Nephron progenitor cell (in vitro differentiated cells): Measurements from ENCODE around the gene GLIPR2.

Source experiments
- DNase-seq: peaks from one replicate; pipeline ENCODE4 v3.0.0; 2021
- H3K27ac Mint-ChIP-seq: 2 replicates; pipeline ENCODE4 v1.8.0; 2021; ENCODE audit warnings: mild to moderate bottlenecking, moderate library complexity, mixed read lengths
- H3K27me3 Mint-ChIP-seq: 2 replicates; pipeline ENCODE4 v1.8.0; 2021; ENCODE audit warnings: mild to moderate bottlenecking, low read depth, mixed read lengths; ENCODE audit not compliant: poor library complexity
- H3K36me3 Mint-ChIP-seq: 2 replicates; pipeline ENCODE4 v1.8.0; 2021; ENCODE audit warnings: low read depth, mixed read lengths
- H3K4me1 Mint-ChIP-seq: 2 replicates; pipeline ENCODE4 v1.8.0; 2021; ENCODE audit warnings: mixed read lengths
- H3K4me3 Mint-ChIP-seq: 2 replicates; pipeline ENCODE4 v1.8.0; 2021; ENCODE audit warnings: mild to moderate bottlenecking, moderate library complexity, mixed read lengths
- H3K9me3 Mint-ChIP-seq: 2 replicates; pipeline ENCODE4 v1.8.0; 2021; ENCODE audit warnings: mild to moderate bottlenecking, moderate library complexity, mixed read lengths
- CTCF ChIP-seq: fragments of 200-600 bp; sonication (generic); IDR thresholded peaks from 2 replicates; pipeline ENCODE4 v1.5.0; 2021; ENCODE audit warnings: antibody characterized with exemption

The GLIPR2 gene

GRCh38 chr9:36118201-36118600 lies 18.3 kb upstream of the GLIPR2 start:
- no peak for DNase-seq
- Mint-ChIP-seq H3K36me3 (peaks cover 45% of the 10 kb centered on the region), H3K9me3 (no peaks in the 10 kb centered on the region), H3K27me3 (peaks cover 4% of the 10 kb centered on the region), H3K4me1 (peaks cover 15% of the 10 kb centered on the region), H3K4me3 (no peak overlapping the region), H3K27ac (peak overlapping the region; percentile 11)
- TF ChIP-seq CTCF: no peak

GRCh38 chr9:36118706-36119105 lies 17.8 kb upstream of the GLIPR2 start:
- H3K36me3 Mint-ChIP-seq: peaks cover 40% of the 10 kb centered on the region
- H3K27me3 Mint-ChIP-seq: peaks cover 4% of the 10 kb centered on the region
- H3K27ac Mint-ChIP-seq: no peak overlapping the region
- no peak for DNase-seq
- H3K4me3 Mint-ChIP-seq: no peak overlapping the region
- no peak for TF ChIP-seq CTCF
- no peaks in the 10 kb centered on the region for H3K9me3 Mint-ChIP-seq
- peaks cover 11% of the 10 kb centered on the region for H3K4me1 Mint-ChIP-seq

- DNase-seq: no peak
- Mint-ChIP-seq H3K4me1 (peaks cover 11% of the 10 kb centered on the region), H3K27ac (no peak overlapping the region), H3K27me3 (peaks cover 5% of the 10 kb centered on the region), H3K9me3 (no peaks in the 10 kb centered on the region), H3K36me3 (peaks cover 39% of the 10 kb centered on the region), H3K4me3 (no peak overlapping the region)
- TF ChIP-seq CTCF: no peak
These were observed 17.1 kb upstream of the GLIPR2 start for GRCh38 chr9:36119476-36119875.

- no peak for DNase-seq
- TF ChIP-seq CTCF: no peak
- no peak overlapping the region for H3K27ac Mint-ChIP-seq
- H3K4me3 Mint-ChIP-seq: no peak overlapping the region
- H3K27me3 Mint-ChIP-seq: peaks cover 7% of the 10 kb centered on the region
- peaks cover 39% of the 10 kb centered on the region for H3K36me3 Mint-ChIP-seq
- peaks cover 18% of the 10 kb centered on the region for H3K4me1 Mint-ChIP-seq
- no peaks in the 10 kb centered on the region for H3K9me3 Mint-ChIP-seq
These were observed 15.8 kb upstream of the GLIPR2 start for GRCh38 chr9:36120705-36121104.

- H3K27me3 Mint-ChIP-seq: peaks cover 7% of the 10 kb centered on the region
- H3K4me3 Mint-ChIP-seq: no peak overlapping the region
- H3K9me3 Mint-ChIP-seq: no peaks in the 10 kb centered on the region
- DNase-seq: no peak
- TF ChIP-seq CTCF: no peak
- peaks cover 26% of the 10 kb centered on the region for H3K4me1 Mint-ChIP-seq
- H3K36me3 Mint-ChIP-seq: peaks cover 37% of the 10 kb centered on the region
- no peak overlapping the region for H3K27ac Mint-ChIP-seq
These were observed 14.6 kb upstream of the GLIPR2 start for GRCh38 chr9:36121971-36122370.

GRCh38 chr9:36123515-36123914 lies 13.0 kb upstream of the GLIPR2 start:
- H3K4me3 Mint-ChIP-seq: no peak overlapping the region
- peaks cover 6% of the 10 kb centered on the region for H3K27me3 Mint-ChIP-seq
- H3K27ac Mint-ChIP-seq: no peak overlapping the region
- peaks cover 19% of the 10 kb centered on the region for H3K4me1 Mint-ChIP-seq
- DNase-seq: no peak
- no peaks in the 10 kb centered on the region for H3K9me3 Mint-ChIP-seq
- no peak for TF ChIP-seq CTCF
- H3K36me3 Mint-ChIP-seq: peaks cover 26% of the 10 kb centered on the region
